HG03565 (cell line): ENCODE results near the gene C5orf63.
"Not testable (repeated sequence)": the region's sequence is repeated elsewhere in the genome, so short reads cannot be mapped to it uniquely, and the experiment has no call there.

Experiments used
- ATAC-seq: cut with Tn5 transposase; IDR thresholded peaks from one replicate; pipeline ENCODE4 v1.9.1; 2021; ENCODE audit warnings: mild to moderate bottlenecking, moderate library complexity; ENCODE audit not compliant: unreplicated experiment

The C5orf63 gene

GRCh38 chr5:127076315-127077129 is 3.2 kb upstream of the C5orf63 start:
- ATAC-seq, result no peak

DNA sequence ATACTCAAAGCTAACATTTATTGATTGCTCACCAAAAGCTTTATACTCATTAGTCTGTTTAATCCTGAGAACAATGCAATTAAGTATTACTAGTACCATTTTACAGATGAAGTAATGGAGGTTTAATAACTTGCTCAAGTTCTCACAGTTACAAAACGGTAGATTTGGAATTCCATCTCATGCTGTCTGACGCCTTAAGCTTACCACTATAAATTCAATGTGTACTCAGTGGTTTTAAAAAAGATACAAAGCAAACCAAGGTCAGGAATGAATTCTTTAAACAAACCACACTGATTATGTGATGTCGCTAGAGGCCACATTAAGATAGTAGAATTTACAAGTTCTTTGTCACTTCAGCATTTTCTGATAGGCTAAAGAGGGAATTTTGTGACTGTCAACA is 1.2 kb upstream of the C5orf63 start:
- ATAC-seq, result no peak

DNA sequence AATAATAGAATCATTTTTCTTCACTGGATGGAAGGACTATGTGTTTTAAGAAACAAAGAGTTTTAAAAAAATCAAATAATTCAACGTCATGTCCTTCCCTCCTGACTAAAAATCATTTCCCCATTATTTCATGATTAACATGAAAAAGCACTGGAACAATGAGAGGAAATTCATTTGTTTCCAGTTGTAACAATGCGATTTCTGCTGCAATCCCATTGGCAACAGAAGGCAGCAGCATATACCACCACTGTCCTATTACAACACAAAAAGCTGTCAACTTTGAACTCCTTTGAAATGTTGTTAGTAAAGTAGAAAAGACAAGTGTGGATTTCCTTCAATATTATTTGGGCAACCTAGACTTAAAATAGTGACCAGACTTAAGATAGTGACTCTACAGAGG is 3.1 kb downstream of the C5orf63 start:
- ATAC-seq, result no peak

- no peak for ATAC-seq
Observed at GRCh38 chr5:127068493-127069214, 4.6 kb downstream of the C5orf63 start.

GRCh38 chr5:127066721-127067120 is 6.6 kb downstream of the C5orf63 start:
- ATAC-seq, result no peak

DNA sequence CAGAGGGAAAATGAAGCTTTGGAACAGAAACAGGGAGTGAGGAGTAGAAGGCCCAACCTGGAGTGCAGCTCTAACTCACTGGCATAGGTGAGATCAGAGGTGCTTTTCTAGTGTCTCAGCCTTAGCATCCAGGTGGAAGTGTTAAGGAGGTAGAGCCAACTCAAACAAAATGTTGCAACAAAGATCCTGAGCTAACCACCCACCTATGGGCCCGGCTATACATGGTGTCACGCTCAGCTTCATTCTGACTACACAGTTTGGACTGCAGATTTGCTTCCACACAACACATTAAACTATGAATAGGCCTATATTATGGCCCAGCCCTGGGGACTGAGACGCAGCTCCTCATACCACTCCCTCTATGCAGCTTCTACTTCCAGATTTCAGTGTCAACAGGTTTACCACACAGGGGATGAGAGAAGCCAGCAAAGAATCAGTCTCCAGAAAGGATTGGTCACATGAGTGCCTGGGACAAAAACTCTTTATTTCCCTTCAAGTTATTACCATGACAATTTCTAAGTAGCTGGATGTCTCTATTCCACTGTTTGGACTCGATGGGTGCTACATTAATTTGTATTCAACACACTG is 9.0 kb downstream of the C5orf63 start:
- ATAC-seq, result no peak

GRCh38 chr5:127063257-127063913 is 9.9 kb downstream of the C5orf63 start:
- ATAC-seq, result no peak

- no peak for ATAC-seq
Observed at GRCh38 chr5:127061956-127062355, 11.3 kb downstream of the C5orf63 start.

DNA sequence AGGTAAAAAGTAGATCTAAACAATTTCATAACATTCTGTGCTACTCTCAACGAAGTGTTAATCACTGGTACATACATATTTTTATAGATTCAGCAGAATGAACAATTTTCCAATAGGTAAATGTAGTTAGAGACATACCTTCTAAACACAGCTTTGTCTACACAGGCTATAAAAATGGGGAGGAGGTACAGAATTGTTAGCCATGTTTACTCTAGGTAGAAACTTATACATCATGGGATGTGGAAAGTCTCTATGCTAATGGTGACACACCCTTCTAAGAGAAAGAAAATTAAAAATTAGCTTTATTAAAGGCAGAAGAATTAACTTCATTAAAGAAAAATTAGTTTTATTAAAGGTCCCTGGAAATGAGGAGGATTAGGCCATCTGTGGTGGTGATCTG is 11.8 kb downstream of the C5orf63 start:
- no peak for ATAC-seq

DNA sequence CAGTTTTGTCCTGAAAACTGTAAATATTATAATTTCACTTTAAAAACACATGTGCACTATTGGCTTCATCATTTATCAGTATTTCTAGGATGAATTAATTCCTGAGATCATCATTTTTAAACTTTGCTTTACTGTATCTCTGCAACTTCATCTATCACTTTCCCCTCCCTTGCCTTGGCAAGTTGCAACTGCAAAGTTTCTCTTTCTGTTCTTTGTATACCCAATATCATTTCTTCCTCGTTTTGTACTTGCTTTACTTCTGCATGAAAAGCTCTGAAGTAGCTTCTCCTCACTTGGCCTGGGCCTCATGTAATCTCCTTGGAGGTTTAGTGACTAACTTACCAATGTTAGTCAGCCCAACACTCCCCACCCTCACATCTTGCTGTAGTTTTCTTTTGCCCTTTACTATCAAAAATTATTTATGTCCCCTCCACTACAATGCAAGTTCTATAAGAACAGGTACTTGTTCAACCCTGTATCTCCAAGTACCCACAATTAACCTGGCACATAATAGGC is 12.8 kb downstream of the C5orf63 start:
- ATAC-seq, result no peak

- ATAC-seq, result no peak
Observed at GRCh38 chr5:127056896-127057295, 16.4 kb downstream of the C5orf63 start.

GRCh38 chr5:127055880-127056653 is 17.2 kb downstream of the C5orf63 start:
- no peak for ATAC-seq

- ATAC-seq, result not testable (repeated sequence)
Observed at GRCh38 chr5:127053551-127053950, 19.8 kb downstream of the C5orf63 start.

- no peak for ATAC-seq
Observed at GRCh38 chr5:127053049-127053448, 20.3 kb downstream of the C5orf63 start.

GRCh38 chr5:127051591-127051990 is 21.7 kb downstream of the C5orf63 start:
- no peak for ATAC-seq

GRCh38 chr5:127046343-127047072 is 26.8 kb downstream of the C5orf63 start:
- no peak for ATAC-seq

DNA sequence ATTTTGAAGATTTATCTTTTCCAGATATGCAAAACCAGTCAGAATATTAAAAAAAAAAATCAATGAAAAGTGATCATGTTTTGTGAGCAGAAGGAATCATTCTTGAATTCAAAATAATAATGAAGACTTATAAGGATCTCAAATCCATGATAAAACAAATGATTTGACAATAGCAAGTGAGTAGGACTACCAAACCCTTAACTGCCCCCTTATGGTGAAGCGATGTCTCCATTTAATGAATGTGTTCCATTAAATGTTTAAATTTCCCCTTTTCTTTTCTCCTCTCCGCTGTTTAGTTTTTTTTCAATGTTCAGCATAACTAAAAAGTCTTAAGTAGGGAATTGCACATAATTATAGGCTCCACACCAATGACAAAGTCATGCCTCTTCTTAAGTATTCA is 30.7 kb downstream of the C5orf63 start:
- no peak for ATAC-seq

- ATAC-seq, result no peak
Observed at GRCh38 chr5:127041571-127041970, 31.7 kb downstream of the C5orf63 start.

GRCh38 chr5:127040796-127041520 is 32.3 kb downstream of the C5orf63 start:
- ATAC-seq, result no peak
